Posterior cingulate gyrus (tissue), 11 donors: ENCODE measurements around the gene SLC25A43.
"Not testable (repeated sequence)": the region's sequence is repeated elsewhere in the genome, so short reads cannot be mapped to it uniquely, and the experiment has no call there.

Experiments used
- DNase-seq, 10 donors: peaks; one replicate each; pipeline versions ENCODE4 v3.0.0 to v3.0.0-alpha.2; 2020 to 2021; ENCODE audit warnings: mixed read lengths in 3 of 10
- intact Hi-C: fragments of 100-400 bp; cut with DNase I; formaldehyde crosslinking; loops from one replicate; pipeline ENCODE4 v1.15.1; 2023

The SLC25A43 gene

DNA sequence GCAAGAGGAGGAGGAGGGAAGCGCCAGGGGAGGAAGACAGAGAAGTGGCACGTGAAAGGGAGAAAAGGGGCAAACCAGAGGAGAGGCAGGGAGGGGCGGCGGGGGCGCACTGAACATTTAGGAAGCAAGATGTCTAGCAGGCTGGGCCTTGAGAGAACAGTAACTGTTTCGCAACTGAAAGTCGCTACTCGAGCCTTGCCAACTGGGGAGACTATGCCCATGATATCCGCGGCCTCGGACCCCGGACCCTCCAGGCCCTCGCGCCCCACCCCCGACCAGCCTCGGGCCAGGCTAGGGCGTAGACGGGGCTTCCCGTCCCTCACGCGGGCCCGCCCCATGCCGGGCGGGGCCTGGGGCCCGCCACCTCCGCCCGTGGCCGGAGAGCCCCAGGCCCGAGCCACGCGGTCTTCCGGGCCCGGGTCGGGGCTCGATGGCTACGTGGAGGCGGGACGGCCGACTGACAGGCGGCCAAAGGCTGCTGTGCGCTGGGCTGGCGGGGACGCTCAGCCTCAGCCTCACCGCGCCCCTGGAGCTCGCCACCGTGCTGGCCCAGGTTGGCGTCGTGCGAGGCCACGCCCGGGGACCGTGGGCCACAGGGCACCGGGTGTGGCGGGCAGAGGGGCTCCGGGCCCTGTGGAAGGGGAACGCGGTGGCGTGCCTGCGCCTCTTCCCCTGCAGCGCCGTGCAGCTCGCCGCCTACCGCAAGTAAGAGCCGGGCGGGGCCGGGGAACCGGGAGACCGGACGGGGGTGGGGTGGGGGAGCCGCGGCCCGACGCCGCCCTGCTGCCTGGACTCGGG is at the start of gene SLC25A43:
SLC25A43 (plus strand) TSS at position 363 of the 798 bp plus-strand sequence; CDS start at position 431, 68 bp downstream.
- intact Hi-C loops = no loop called here
- peak in 7 of 10 donors; percentile 4 to 89 (median 12) for DNase-seq

GRCh38 chrX:119359618-119360382 is 39.3 kb upstream of the SLC25A43 start:
- DNase-seq = no peak
- intact Hi-C loops = no loop called here

- DNase-seq = peak in 1 of 10 donors; percentile 78
- intact Hi-C loops = not testable (repeated sequence)
These were observed 37.7 kb upstream of the SLC25A43 start for GRCh38 chrX:119361451-119361850.

DNA sequence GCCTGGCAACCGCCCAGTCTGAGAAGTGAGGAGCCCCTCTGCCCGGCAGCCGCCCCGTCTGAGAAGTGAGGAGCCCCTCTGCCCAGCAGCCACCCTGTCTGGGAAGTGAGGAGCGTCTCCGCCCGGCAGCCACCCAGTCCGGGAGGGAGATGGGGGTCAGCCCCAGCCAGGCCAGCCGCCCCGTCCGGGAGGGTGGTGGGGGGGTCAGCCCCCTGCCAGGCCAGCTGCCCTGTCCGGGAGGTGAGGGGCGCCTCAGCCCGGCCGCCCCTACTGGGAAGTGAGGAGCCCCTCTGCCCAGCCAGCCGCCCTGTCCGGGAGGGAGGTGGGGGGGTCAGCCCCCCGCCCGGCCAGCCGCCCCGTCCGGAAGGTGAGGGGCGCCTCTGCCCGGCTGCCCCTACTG is 37.1 kb upstream of the SLC25A43 start:
- DNase-seq, intact Hi-C loops: not testable (repeated sequence)

GRCh38 chrX:119363391-119363790 is 35.7 kb upstream of the SLC25A43 start:
- no peak for DNase-seq
- intact Hi-C loops = no loop called here

GRCh38 chrX:119371861-119372260 is 27.3 kb upstream of the SLC25A43 start:
- DNase-seq, intact Hi-C loops: not testable (repeated sequence)

DNA sequence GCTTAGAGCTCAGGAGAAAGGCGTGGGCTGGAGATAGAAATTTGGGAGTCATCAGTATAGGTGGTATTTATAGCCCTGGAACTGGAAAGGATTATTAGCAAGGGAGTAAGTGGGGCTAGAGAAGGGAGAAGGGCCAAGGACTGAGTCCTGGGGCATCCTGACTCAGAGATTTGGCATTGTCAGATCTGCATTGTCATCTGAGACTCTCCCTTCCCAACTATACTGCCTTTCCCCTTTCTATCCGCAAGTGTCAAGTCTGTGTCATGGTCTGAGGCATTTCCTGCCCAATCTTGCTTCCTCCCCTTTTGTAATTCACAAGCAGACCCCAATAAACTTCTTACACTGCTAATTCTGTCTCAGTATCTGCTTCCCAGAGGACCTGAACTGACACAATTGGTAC is 24.4 kb upstream of the SLC25A43 start:
- intact Hi-C loops = no loop called here
- no peak for DNase-seq

- no peak for DNase-seq
- intact Hi-C loops = no loop called here
These were observed 23.6 kb upstream of the SLC25A43 start for GRCh38 chrX:119375561-119375960.

DNA sequence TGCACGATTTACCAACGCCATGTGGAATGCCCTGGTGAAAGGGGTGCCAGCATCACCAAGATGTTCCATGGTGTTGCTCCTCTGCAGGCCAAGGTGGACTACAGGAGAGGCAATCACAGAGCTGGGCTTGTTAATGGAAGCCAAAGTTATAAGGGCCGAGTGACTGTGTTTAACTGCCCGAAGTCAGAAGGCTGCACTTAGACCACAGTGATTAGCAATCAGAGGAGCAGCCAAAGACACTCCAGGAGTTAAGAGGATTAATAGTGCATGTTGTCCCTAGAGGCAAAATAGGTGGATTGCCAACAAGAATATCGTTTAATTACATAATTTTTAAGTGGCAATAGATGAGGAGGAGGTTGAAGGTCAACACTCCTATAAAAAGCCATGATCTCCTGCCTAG is 22.8 kb upstream of the SLC25A43 start:
- intact Hi-C loops = no loop called here
- DNase-seq = no peak

- intact Hi-C loops = no loop called here
- no peak for DNase-seq
These were observed 17.7 kb upstream of the SLC25A43 start for GRCh38 chrX:119381349-119381944.

DNA sequence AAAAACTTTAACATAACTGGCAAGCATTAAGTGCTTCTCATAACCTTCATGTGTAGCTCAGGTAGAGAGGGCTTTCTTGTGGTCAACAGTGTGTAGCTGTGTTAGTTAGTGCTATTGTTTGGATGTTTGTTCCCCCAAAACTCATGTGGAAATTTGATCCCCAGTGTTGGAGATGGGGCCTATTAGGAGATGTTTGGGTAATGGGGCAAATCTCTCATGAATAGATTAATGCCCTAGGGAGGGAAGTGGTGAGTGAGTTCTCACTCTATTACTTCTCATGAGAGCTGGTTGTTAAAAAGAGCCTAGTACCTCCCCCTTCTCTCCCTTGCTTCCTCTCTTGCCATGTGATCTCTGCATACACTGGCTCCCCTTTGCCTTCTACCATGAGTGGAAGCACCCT is 16.5 kb upstream of the SLC25A43 start:
- intact Hi-C loops = no loop called here
- DNase-seq = no peak

DNA sequence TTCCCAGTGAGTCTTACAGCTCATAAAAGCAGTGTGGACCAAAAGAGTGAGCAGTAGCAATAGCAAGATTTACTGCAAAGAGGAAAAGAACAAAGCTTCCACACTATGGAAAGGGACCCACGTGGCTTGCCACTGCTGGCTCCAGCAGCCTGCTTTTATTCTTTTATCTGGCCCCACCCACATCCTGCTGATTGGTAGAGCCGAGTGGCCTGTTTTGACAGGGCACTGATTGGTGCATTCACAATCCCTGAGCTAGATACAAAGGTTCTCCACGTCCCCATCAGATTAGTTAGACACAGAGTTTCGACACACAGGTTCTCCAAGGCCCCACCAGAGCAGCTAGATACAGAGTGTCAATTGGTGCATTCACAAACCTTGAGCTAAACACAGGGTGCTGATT is 12.5 kb upstream of the SLC25A43 start:
- intact Hi-C loops, DNase-seq: not testable (repeated sequence)

GRCh38 chrX:119387426-119387825 is 11.7 kb upstream of the SLC25A43 start:
- DNase-seq, intact Hi-C loops: not testable (repeated sequence)

DNA sequence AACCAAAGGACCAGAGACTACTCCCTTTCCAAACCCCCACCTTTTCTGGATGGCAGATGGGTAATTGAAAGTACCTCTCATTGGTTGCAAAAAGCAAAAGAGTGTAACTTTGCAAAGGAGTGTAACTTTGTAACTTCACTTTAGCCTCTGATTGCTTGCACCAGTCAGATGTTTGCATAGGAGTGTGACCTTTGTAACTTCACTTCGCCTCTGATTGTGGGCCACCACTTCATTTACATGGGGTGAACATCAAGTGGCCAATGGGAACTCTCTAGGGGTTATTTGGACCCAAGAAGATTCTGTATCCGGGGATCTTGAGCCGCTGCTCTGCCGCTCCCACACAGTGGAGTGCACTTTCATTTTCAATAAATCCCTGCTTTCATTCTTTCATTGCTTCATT is 9.9 kb upstream of the SLC25A43 start:
- intact Hi-C loops = no loop called here
- DNase-seq = no peak

GRCh38 chrX:119389871-119390501 is 9.2 kb upstream of the SLC25A43 start:
- DNase-seq = no peak
- intact Hi-C loops = no loop called here

DNA sequence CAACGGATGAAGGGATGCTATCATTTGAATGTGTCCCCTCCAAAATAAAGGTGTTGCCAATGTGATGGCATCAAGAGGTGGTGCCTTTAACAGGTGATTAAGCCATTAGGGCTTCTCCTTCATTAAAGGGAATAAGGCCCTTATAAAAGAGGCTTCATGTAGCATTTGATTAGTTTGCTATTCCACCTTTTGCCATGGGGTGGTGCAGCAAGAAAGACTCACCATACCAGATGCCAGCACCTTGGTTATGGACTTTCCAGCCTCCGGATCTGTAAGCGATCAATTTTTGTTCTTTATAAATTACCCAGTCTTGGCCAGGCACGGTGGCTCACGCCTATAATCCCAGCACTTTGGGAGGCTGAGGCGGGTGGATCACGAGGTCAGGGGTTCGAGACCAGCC is 7.9 kb upstream of the SLC25A43 start:
- DNase-seq = no peak

DNA sequence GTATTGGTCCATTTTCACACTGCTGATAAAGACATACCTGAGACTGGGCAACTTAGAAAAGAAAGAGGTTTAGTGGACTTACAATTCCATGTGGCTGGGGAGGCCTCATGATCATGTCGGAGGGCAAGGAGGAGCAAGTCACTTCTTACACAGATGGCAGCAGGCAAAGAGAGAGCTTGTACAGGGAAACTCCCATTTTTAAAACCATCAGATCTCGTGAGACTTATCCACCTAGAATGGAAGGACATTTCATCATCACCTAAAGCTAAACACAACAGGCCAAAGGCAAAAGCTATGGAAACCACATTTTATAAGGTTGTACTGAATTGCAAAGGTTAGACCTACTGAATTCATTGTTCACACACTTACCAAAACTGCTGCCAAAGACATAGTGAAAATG is 6.0 kb upstream of the SLC25A43 start:
- no peak for DNase-seq
- intact Hi-C loops = no loop called here

More for the DNA sequence above, 7.9 kb upstream of the SLC25A43 start:
- intact Hi-C loops = no loop called here

- no peak for DNase-seq
- intact Hi-C loops = no loop called here
These were observed 556 bp upstream of the SLC25A43 start for GRCh38 chrX:119398587-119398973.

GRCh38 chrX:119399772-119400101 is 601 bp downstream of the SLC25A43 start:
- intact Hi-C loops = no loop called here
- no peak for DNase-seq

GRCh38 chrX:119401569-119401968 is 2.4 kb downstream of the SLC25A43 start:
- intact Hi-C loops = no loop called here
- no peak for DNase-seq

- intact Hi-C loops = no loop called here
- DNase-seq = no peak
These were observed 3.5 kb downstream of the SLC25A43 start for GRCh38 chrX:119402588-119402987.
